ENCODE results near the gene BLOC1S3.

The BLOC1S3 gene

GRCh38 chr19:45162608-45163143, 15.9 kb upstream of the BLOC1S3 start:
- DNase-seq, result no peak

DNA sequence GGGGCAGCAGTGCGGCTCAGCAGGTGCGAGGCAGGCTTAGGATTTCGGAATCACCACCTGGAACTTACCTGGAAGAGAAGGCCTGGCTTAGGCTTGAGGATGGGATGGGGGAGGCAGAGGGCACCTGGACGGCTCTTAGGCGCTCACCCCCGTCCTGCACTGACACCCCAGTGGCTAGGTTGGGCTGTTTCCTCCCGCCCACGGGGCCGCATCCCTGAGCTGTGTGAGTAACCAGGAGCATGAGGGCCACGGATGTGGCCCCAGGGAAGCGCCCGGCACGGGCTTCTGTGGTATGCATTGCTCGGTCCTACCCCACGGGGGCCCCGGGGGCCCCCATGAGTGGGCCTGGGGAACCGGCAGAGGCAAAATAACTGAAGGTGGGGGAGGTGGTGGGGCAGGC, 15.4 kb upstream of the BLOC1S3 start:
- DNase-seq, result no peak

GRCh38 chr19:45163751-45164460, 14.7 kb upstream of the BLOC1S3 start:
- DNase-seq, result no peak

DNA sequence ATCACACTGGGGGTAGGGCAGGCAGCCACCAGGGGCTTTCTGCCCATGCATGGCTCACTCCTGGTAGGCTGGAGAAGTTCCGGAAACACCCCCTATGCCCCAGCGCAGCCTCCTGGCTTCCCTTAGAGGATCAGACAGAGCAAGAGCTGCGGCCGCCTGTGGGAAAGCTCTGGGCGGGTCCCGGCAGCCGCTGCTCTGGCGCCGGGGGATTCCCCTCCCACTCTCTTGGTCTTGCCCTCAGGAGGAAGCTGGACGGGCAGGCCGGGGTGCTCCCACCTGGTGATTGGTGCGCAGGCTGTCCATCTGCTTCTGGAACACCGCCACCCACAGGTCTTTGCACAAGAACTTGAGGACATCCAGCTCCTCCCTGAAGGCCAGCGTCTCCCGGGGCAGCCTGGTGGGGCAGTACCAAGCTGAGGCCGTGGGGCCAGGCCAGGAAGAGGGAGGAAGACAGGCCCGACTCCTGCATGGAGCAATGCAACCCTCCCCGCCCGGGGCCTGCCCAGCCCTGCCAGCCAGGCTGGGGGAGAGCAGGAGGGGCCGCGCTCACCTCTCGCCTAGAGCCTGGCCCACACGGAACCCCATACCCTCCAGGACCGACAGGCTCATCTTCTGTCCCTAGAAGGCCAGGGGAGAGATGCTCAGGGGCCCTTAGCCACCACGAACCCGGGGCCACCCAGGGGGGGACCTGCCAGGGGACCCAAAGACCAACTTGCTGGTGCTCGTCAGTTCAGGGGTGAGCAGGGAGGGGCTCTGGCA, 13.8 kb upstream of the BLOC1S3 start:
- peak; percentile 46 for DNase-seq

DNA sequence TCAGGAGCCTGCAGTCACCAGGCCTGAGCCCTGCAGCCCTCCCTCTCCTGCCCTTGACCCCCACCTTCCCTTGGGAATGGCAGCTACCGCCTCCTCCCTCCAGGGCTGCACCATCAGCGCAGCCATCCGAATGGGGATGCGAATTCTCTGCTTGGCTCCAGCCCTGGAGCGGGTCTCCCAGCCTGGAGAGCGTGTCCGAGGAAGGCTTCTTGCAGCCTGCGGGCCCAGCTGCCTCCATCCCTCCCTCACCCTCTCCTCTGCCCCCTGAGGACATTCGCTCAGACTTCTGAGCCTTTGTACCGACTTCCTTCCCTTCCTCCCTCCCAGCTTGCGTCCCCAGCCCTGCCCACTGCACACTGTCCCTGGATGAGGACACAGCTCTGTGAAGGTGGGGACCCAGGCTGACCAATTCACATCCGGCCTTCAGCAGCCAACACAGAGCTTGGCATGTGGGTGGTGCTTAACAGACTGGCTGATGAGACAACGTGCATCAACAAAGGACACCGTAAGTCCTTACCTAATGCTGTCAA, 11.8 kb upstream of the BLOC1S3 start:
- DNase-seq, result no peak

- no peak for DNase-seq
Observed at GRCh38 chr19:45168767-45169351, 9.7 kb upstream of the BLOC1S3 start.

DNA sequence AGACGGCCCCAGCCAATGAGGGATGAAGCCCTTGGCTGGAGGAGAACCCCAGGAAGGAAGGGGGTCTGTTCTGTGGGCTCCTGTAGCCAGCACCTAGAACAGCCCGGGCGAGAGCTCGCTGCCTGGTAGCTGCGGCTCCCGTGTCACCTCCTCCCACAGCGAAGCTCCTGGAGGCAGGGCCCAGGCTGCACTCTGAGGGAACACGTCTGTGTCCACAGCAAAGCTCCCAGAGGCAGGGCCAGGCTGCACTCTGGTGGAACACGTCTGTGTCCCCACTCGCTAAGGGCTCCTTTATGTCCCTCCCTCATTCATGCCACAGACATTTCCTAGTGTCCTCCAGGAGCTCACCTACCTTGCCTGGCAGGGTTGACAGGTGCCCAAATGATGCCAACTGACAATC, 9.0 kb upstream of the BLOC1S3 start:
- no peak for DNase-seq

GRCh38 chr19:45170146-45171106, 8.2 kb upstream of the BLOC1S3 start:
- no peak for DNase-seq

GRCh38 chr19:45171211-45171623, 7.4 kb upstream of the BLOC1S3 start:
- DNase-seq, result peak; percentile 31

- DNase-seq, result no peak
Observed at GRCh38 chr19:45172173-45172572, 6.4 kb upstream of the BLOC1S3 start.

DNA sequence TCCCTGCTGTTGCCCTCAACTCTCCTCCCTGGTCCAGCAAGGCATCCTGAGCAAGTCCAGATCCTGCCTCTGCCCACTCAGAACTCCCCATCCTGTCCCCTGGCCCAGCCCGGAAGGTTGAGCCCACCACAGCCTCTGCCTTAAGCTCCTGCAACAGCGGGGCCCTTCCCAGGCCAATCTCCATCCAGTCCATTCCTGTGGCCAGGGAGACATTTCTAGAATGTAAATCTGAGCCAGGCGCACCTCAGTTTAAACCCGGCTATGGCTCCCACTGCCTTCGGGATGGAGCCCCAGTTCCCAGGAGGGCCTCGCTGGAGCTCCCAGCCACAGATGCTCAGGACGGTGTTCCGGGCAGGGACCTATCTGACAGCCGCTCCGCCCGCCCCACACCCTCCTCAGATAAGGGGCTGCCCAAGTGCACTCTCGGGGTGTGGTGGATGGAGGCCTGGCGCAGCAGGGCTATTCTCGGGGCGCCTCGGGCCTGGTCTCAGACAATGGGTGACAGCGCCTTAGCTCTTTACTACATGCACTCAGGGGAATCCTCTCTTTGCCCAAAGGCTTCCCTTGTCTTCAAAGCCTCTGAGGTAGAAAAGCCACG, 5.9 kb upstream of the BLOC1S3 start:
- no peak for DNase-seq

- DNase-seq, result no peak
Observed at GRCh38 chr19:45173816-45174215, 4.8 kb upstream of the BLOC1S3 start.

GRCh38 chr19:45175515-45176345, 2.9 kb upstream of the BLOC1S3 start:
- no peak for DNase-seq

GRCh38 chr19:45177817-45178261, 745 bp upstream of the BLOC1S3 start, which contains the start of gene TRAPPC6A:
TSS of gene TRAPPC6A (minus strand) at chr19:45178237. CDS start at chr19:45178218, 19 bp downstream.
- DNase-seq, result no peak

GRCh38 chr19:45179072-45179891, 698 bp downstream of the BLOC1S3 start:
- DNase-seq, result peak; percentile 28

GRCh38 chr19:45179892-45180370, 1.3 kb downstream of the BLOC1S3 start:
- DNase-seq, result no peak

DNA sequence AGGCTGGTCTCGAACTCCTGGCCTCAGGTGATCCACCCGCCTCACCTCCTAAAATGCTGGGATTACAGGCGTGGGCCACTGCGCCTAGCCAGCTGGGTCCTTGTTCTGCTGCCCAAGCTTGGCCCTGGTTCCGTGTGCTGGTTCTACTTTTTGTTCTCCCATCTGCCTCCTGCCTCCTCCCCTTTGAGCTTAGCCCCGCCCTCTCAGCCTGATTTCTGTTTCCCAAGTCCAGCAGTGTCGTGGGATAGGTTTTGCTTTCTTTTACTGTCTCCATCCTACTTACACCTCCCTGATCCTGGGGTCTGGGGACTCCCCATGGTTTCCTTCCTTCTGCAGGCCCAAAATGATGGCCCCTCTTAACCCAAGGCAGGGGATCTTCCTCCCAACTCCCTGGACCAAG, 2.4 kb downstream of the BLOC1S3 start:
- no peak for DNase-seq

- no peak for DNase-seq
Observed at GRCh38 chr19:45182758-45183157, 4.2 kb downstream of the BLOC1S3 start.

DNA sequence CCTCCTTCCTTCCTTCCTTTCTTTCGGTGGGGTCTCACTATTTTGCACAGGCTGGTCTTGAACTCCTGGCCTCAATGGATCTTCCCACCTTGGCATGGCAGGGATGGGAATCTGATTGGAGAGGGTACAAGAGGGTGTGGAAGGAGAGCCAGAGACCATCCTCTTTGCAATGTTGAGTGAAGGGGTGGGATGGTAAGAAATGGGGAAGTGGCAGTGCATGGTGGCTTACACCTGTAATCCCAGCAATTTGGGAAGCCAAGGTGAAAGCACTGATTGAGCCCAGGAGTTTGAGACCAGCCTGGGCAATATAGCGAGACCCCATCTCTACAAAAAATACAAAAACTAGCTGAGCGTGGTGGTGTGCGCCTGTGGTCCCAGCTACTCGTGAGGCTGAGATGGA, 5.5 kb downstream of the BLOC1S3 start:
- DNase-seq, result no peak

Data from effector CD4-positive, alpha-beta T cell (primary cell).